Measurements from ENCODE around the gene MSX1. TPM values are rescaled to one million over a fixed set of nuclear protein-coding genes. Genes with fewer than 3 reads are reported as not detected.

Gene MSX1
- polyA plus RNA-seq, 1 donor (not counting 4 experiments of a cell fraction or from before 2014, with no cell fraction given) = not detected

GRCh38 chr4:4893721-4894120, 34.3 kb downstream of the MSX1 start:
- dilution Hi-C loops (cut with MboI; ENCODE audit: extremely low pct_ligation_motif_present, low sequenced_read_pairs) = no loop called here
- DNase-seq (ENCODE audit: low read depth, low spot score) (no peak), FAIRE-seq (no peak)
- Histone ChIP-seq H2AFZ (ENCODE audit: control insufficient read depth, low read length) (no peak overlapping the region), H3K9ac (ENCODE audit: control insufficient read depth, extremely low read depth, insufficient read depth, low read length) (no peak overlapping the region), H3K4me2 (ENCODE audit: control insufficient read depth, extremely low read depth, insufficient read depth, low read depth, low read length) (no peak overlapping the region), H4K20me1 (ENCODE audit: control insufficient read depth, extremely low read depth, insufficient read depth, low read length) (no peaks in the 10 kb centered on the region), H3K9me3 (ENCODE audit: control insufficient read depth, low read depth, low read length) (no peaks in the 10 kb centered on the region), H3K79me2 (ENCODE audit: control insufficient read depth, insufficient read depth, low read length) (no peaks in the 10 kb centered on the region), H3K9me1 (ENCODE audit: control insufficient read depth, extremely low read depth, insufficient read depth, low read length) (no peaks in the 10 kb centered on the region), H3K4me1 (ENCODE audit: control insufficient read depth, extremely low read depth, insufficient read depth, low read length) (no peaks in the 10 kb centered on the region), H3K27ac (ENCODE audit: control insufficient read depth, insufficient read depth, low read length) (no peak overlapping the region), H3K36me3 (ENCODE audit: control insufficient read depth in 2 of 2, extremely low read depth in 1 of 2, insufficient read depth in 2 of 2, low read length in 2 of 2) (no peaks in the 10 kb centered on the region), H3K27me3 (ENCODE audit: control insufficient read depth, extremely low read depth, insufficient read depth, low read length) (peaks cover 3% of the 10 kb centered on the region), H3K4me3 (ENCODE audit: control insufficient read depth in 2 of 3, extremely low read depth in 1 of 3, insufficient read depth in 2 of 3, low read depth in 1 of 3, low read length in 3 of 3) (no peak overlapping the region)
- TF ChIP-seq CTCF (optimal IDR thresholded peaks at IDR 0.05 in 1 of 3, IDR thresholded peaks at IDR 0.05 in 1 of 3, conservative IDR thresholded peaks at IDR 0.05 in 1 of 3; ENCODE audit: extremely low read depth in 1 of 3, insufficient read depth in 2 of 3, low read length in 3 of 3) (no peak), EZH2 (IDR thresholded peaks at IDR 0.05; ENCODE audit: low read length) (no peak)

- Histone ChIP-seq H3K9me3 (ENCODE audit: control insufficient read depth, low read depth, low read length) (no peaks in the 10 kb centered on the region), H3K9ac (ENCODE audit: control insufficient read depth, extremely low read depth, insufficient read depth, low read length) (no peak overlapping the region), H3K9me1 (ENCODE audit: control insufficient read depth, extremely low read depth, insufficient read depth, low read length) (no peaks in the 10 kb centered on the region), H3K4me1 (ENCODE audit: control insufficient read depth, extremely low read depth, insufficient read depth, low read length) (no peaks in the 10 kb centered on the region), H3K4me3 (ENCODE audit: control insufficient read depth in 2 of 3, extremely low read depth in 1 of 3, insufficient read depth in 2 of 3, low read depth in 1 of 3, low read length in 3 of 3) (no peak overlapping the region), H3K27me3 (ENCODE audit: control insufficient read depth, extremely low read depth, insufficient read depth, low read length) (peaks cover 6% of the 10 kb centered on the region), H3K27ac (ENCODE audit: control insufficient read depth, insufficient read depth, low read length) (no peak overlapping the region), H2AFZ (ENCODE audit: control insufficient read depth, low read length) (no peak overlapping the region), H3K79me2 (ENCODE audit: control insufficient read depth, insufficient read depth, low read length) (no peaks in the 10 kb centered on the region), H4K20me1 (ENCODE audit: control insufficient read depth, extremely low read depth, insufficient read depth, low read length) (no peaks in the 10 kb centered on the region), H3K4me2 (ENCODE audit: control insufficient read depth, extremely low read depth, insufficient read depth, low read depth, low read length) (no peak overlapping the region), H3K36me3 (ENCODE audit: control insufficient read depth in 2 of 2, extremely low read depth in 1 of 2, insufficient read depth in 2 of 2, low read length in 2 of 2) (no peaks in the 10 kb centered on the region)
- dilution Hi-C loops (cut with MboI; ENCODE audit: extremely low pct_ligation_motif_present, low sequenced_read_pairs) = no loop called here
- no peak for FAIRE-seq
- no peak for TF ChIP-seq CTCF (optimal IDR thresholded peaks at IDR 0.05 in 1 of 3, IDR thresholded peaks at IDR 0.05 in 1 of 3, conservative IDR thresholded peaks at IDR 0.05 in 1 of 3; ENCODE audit: extremely low read depth in 1 of 3, insufficient read depth in 2 of 3, low read length in 3 of 3)
- no peak for TF ChIP-seq EZH2 (IDR thresholded peaks at IDR 0.05; ENCODE audit: low read length)
- DNase-seq (ENCODE audit: low read depth, low spot score) = no peak
These were observed 39.9 kb downstream of the MSX1 start for GRCh38 chr4:4899202-4899925.
